Effector memory CD8-positive, alpha-beta T cell (primary cell): ENCODE data around the gene PRXL2B.
"Not testable (repeated sequence)": the region's sequence is repeated elsewhere in the genome, so short reads cannot be mapped to it uniquely, and the experiment has no call there.

Source experiments
- ATAC-seq: fragments of 150-1000 bp; cut with Tn5 transposase; replicated peaks from 2 replicates; pipeline ENCODE4 v1.10.0; 2021; ENCODE audit warnings: mild to moderate bottlenecking, moderate library complexity
- DNase-seq, 3 experiments: peaks; one replicate each; pipeline ENCODE4 v3.0.0; 2021
- H3K27ac Mint-ChIP-seq, 2 donors: one replicate each; pipeline ENCODE4 v1.8.0; 2022; ENCODE audit warnings: mild to moderate bottlenecking in 2 of 2, mixed read lengths in 2 of 2, moderate library complexity in 2 of 2
- H3K27me3 Mint-ChIP-seq, 2 donors: one replicate each; pipeline ENCODE4 v1.8.0; 2022; ENCODE audit warnings: mixed read lengths in 2 of 2
- H3K36me3 Mint-ChIP-seq: one replicate; pipeline ENCODE4 v1.8.0; 2022; ENCODE audit warnings: mild to moderate bottlenecking, moderate library complexity, mixed read lengths; ENCODE audit not compliant: insufficient read depth
- H3K4me1 Mint-ChIP-seq, 2 donors: one replicate each; pipeline ENCODE4 v1.8.0; 2022; ENCODE audit warnings: low read depth in 2 of 2, mixed read lengths in 2 of 2
- H3K4me3 Mint-ChIP-seq, 2 donors: one replicate each; pipeline ENCODE4 v1.8.0; 2022; ENCODE audit warnings: mild to moderate bottlenecking in 2 of 2, mixed read lengths in 2 of 2, moderate library complexity in 2 of 2
- H3K9me3 Mint-ChIP-seq, 2 donors: one replicate each; pipeline ENCODE4 v1.8.0; 2022; ENCODE audit warnings: mixed read lengths in 2 of 2

The PRXL2B gene

DNA sequence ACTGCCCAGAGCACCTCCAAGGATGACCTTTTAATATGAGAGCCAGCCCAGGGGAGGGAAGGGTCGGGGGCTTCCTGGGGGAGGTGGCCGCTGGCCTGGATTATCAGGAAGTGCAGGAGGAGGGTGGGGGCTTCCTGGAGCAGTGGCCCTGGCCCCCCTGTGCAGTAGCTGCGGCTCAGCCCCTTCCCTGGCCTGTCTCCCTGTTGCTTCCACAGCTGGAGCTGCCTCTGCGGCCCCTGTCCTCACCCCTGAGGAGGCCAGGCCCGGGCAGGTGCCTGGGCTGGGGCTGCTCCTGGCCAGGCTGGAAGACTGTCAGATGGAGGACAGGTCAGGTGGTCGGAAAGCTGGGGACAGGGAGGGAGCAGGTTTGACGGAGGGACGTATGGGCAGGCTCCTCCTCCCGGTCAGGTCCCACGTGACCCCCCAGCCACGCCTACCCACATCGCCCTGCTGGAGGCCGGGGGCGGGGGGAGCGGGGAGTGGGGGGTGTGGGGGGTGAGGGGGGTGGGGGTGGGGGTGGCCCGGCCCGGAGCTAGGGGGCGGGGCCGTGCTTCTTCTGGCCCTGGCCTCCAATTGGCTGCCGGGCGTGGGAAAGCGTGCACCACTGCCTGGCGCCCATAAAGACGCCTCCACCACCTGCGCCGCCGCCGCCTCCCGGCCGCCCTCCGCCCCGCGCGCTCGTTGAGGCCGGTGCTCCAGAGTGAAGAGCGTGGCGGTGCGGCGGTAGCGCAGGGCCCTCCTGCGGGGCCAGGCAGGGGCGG, 40.6 kb upstream of the PRXL2B start:
- Mint-ChIP-seq H3K4me3 (peak overlapping the region; percentile 88 to 92), H3K27ac (peak overlapping the region; percentile 94 to 98), H3K36me3 (peaks cover 33% of the 10 kb centered on the region), H3K4me1 (peaks cover 11 to 24% of the 10 kb centered on the region in 2 donors), H3K9me3 (no peaks in the 10 kb centered on the region), H3K27me3 (no peaks in the 10 kb centered on the region)
- ATAC-seq (peak; percentile 54), DNase-seq (peak; percentile 83 to 88 (median 87))

DNA sequence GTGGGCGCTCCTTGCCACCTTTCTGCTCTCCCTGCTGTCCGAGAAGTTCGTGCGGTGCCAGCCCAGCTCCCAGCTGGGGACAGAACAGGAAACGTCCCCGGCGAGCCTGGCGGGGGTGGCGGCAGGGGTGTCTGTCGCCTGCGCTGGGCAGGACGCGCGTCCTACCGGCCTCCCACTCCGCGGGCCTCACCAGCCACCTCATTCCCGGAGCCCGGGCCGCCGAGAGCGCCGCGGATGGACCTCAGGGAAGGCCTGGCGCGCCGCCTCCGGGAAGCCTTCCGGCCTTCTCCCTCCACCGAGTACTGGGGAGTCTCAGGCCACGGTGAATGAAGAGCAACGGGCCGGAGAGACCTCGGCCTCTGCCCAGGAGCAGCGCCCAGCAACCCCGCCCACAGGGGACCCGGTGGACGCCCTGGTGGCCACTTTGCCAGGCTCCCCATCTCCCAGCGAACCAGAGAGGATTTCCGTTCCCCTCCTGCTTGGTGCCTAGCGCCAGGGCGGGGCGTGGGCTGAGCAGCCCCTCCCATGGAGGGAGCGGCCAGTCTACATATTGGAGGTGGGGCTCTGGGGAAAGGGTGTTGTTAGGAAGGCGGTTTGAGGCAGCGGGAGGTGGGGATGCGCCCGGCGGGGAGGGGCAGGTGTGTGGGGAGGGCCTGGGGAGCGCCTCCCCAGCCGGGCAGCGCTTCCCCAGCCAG, 39.9 kb upstream of the PRXL2B start:
- Mint-ChIP-seq H3K4me3 (peak overlapping the region; percentile 88 to 92), H3K9me3 (no peaks in the 10 kb centered on the region), H3K27ac (peak overlapping the region; percentile 94 to 98), H3K36me3 (peaks cover 33% of the 10 kb centered on the region), H3K27me3 (no peaks in the 10 kb centered on the region), H3K4me1 (peaks cover 7 to 24% of the 10 kb centered on the region in 2 donors)
- ATAC-seq (peak; percentile 50), DNase-seq (peak; percentile 77 to 80 (median 78))

DNA sequence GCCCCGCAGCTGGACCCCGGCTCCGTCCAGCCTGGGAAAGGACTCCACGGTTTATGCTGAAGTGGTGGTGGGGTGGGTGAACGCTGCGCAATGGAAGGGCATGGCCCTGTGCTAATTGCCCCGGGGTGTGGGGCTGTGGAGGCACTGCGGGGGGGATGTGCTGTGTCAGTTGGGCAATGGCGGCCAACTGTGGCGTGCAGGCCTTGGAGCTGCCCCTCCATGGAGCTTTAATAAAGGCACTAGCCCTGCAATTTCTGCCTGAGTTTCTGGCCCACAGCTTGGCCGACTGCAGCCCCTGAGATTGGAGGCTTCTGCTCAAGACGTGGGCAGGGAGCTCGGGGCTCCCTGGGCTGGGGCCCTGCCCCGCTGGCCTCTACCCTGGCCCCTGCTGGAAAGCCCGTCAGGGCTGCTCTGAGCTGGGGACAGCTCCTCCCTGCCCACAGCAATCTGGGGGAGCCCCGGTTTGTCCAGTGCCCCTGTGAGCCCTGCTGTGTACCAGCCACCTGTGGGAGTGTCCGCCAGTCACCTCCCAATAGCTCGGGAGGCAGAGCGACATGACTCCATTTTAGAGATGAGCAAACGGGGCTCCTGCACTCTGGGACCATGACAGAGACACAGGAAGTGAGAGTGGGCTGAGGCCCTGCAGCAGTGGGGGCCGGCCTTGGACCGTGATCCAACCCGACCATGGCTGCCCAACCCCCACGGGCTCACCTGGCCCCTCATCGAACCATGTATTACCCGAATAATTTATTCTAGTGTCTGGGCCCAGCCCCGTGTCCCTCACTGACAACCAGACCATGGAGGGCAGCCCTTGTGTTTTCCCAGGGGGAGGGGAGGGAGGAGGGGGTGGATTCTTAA, 39.1 kb upstream of the PRXL2B start:
- Mint-ChIP-seq H3K27ac (peak overlapping the region; percentile 94 to 98), H3K9me3 (no peaks in the 10 kb centered on the region), H3K4me1 (peaks cover 7 to 24% of the 10 kb centered on the region in 2 donors), H3K4me3 (peak overlapping the region; percentile 88 to 92), H3K27me3 (no peaks in the 10 kb centered on the region), H3K36me3 (peaks cover 29% of the 10 kb centered on the region)
- ATAC-seq (peak; percentile 22), DNase-seq (peak; percentile 54 to 57 (median 57))

DNA sequence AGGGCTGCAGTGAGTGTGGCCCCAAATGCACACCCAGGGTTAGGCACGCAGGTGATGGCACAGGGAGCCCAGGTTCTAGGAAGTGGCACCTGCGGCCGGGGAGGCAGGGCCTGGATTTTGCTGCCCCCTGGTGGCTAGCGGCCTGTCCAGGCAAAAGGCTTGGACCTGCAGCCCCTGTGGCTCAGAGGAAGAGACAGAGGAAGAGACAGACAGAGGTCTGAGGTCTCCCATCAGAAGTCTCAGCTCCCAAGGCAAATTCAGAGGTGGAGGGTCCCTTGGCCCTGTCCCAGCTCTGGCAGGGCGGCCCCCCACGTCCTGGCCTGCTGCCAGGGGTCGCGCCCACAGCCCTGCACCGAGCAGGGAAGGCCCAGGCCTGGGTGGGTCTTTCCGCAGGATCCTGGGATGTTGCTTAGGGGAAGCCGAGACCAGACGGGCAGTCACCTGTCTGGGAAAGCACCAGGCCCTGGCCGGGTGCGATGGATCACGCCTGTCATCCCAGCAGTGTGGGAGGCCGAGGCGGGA, 38.4 kb upstream of the PRXL2B start:
- peak overlapping the region; percentile 88 to 92 for H3K4me3 Mint-ChIP-seq
- H3K9me3 Mint-ChIP-seq = no peaks in the 10 kb centered on the region
- H3K36me3 Mint-ChIP-seq = peaks cover 29% of the 10 kb centered on the region
- peaks cover 7 to 24% of the 10 kb centered on the region in 2 donors for H3K4me1 Mint-ChIP-seq
- H3K27me3 Mint-ChIP-seq = no peaks in the 10 kb centered on the region
- ATAC-seq (peak; percentile 32), DNase-seq (peak; percentile 77 to 81 (median 80))
- peak overlapping the region; percentile 94 to 98 for H3K27ac Mint-ChIP-seq

DNA sequence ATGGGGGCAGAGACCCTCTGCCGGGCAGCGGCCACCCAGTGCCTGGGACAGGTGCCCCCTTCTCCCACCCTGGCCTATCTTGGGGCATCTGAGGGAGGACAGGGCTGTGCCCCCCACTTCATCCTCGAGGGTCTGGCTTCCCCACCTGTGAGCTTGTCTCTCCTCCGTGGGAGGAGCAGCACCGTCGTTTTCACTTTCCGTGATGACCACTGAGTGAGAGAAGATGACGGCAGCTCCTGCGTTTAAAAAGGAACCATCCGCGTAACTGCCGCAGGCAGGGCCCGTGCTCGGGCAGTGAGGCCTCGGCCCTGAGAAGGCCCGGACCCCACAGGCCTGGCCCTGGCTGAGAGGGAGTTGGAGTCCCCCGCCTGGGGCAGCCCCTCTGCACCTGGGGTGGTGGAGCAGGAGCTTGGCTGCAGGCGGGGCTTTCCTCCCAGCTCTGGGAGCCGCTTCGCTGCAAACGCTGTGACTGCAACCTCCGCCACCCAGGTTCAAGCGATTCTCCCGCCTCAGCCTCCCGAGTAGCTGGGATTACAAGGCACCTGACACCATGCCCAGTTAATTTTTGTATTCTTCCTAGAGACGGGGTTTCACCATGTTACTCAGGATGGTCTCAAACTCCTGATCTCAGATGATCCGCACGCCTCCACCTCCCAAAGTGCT, 37.1 kb upstream of the PRXL2B start:
- DNase-seq, ATAC-seq, H3K9me3 Mint-ChIP-seq, H3K27me3 Mint-ChIP-seq: not testable (repeated sequence)
- Mint-ChIP-seq H3K4me3 (peak overlapping the region; percentile 88 to 92), H3K27ac (peak overlapping the region; percentile 94 to 98), H3K36me3 (peaks cover 33% of the 10 kb centered on the region), H3K4me1 (peaks cover 16 to 30% of the 10 kb centered on the region in 2 donors)

DNA sequence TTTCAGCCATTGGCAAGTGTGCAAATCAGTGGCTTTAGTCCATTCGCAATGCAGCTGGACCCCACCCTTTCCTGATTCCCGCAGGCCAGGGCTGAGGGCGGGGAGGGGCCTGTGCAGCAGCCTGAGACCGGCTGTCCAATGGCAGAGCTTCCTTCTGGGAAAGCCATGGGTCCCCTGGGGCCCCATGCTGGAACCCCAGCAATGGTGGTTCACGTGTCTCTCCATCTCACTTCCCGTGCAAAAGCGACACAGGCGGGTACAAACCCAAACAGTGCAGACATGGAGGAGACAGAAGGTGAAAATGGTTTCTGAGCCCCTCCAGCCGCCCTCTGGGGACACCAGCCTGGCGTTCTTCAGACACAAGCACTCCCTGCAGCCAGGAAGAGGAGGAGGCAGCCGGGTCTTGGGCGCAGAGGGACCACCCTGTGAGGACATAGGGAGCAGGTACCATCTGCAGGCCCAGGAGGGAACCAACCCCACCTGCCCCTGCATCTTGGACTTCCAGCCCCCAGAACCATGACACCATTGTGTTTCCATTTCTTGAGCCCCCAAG, 36.2 kb upstream of the PRXL2B start:
- ATAC-seq, H3K27me3 Mint-ChIP-seq, H3K9me3 Mint-ChIP-seq, DNase-seq: not testable (repeated sequence)
- Mint-ChIP-seq H3K4me3 (peak overlapping the region in 1 of 2 donors; percentile 48), H3K4me1 (peaks cover 23 to 36% of the 10 kb centered on the region in 2 donors), H3K27ac (peak overlapping the region in 1 of 2 donors; percentile 94), H3K36me3 (peaks cover 33% of the 10 kb centered on the region)

DNA sequence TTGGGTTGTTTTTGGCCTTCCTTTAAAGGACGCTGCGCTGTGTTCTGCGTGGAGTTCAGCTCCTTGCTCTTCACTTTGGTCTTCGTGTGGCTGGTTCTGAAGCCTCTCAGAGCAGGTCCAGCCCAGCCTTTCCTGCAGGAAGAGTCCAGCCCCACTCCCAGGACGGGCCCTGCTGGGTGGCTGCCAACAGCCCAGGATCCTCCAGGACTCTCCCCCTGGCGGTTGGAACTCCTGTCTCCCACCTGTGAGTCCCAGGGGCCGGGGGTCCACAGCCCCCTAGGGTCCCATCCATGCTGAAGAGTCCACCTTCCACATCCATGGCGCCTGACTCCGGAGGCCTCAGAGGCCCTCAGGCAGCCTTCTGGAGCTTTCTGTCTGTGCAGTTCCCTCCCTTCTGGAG, 35.0 kb upstream of the PRXL2B start:
- DNase-seq, H3K9me3 Mint-ChIP-seq, H3K4me3 Mint-ChIP-seq, H3K27me3 Mint-ChIP-seq, ATAC-seq: not testable (repeated sequence)
- Mint-ChIP-seq H3K36me3 (peaks cover 38% of the 10 kb centered on the region), H3K4me1 (peaks cover 34 to 42% of the 10 kb centered on the region in 2 donors), H3K27ac (peak overlapping the region in 1 of 2 donors; percentile 62)

DNA sequence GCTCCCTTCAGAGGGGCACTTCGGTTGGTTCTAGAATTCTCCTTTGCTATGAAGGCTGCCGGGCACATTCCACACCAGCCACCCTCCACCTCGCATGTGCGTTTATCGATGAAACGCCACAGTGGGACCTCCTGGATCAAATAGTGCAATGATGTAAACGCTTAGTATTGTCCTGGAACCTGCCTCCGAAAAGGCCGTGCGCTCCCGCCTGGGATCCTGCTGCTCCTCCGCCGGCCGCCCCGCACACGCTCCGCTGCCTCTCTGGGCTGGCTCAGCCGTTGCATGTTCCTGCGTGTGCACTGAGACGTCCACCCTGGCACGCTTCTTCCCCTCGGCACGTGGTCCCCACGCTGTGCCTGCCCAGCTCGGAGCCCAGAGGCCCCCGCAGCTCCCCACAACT, 34.4 kb upstream of the PRXL2B start:
- Mint-ChIP-seq H3K27ac (peak overlapping the region in 1 of 2 donors; percentile 62), H3K4me1 (peaks cover 36 to 43% of the 10 kb centered on the region in 2 donors), H3K36me3 (peaks cover 35% of the 10 kb centered on the region), H3K9me3 (no peaks in the 10 kb centered on the region), H3K4me3 (no peak overlapping the region), H3K27me3 (no peaks in the 10 kb centered on the region)
- DNase-seq (no peak), ATAC-seq (no peak)

DNA sequence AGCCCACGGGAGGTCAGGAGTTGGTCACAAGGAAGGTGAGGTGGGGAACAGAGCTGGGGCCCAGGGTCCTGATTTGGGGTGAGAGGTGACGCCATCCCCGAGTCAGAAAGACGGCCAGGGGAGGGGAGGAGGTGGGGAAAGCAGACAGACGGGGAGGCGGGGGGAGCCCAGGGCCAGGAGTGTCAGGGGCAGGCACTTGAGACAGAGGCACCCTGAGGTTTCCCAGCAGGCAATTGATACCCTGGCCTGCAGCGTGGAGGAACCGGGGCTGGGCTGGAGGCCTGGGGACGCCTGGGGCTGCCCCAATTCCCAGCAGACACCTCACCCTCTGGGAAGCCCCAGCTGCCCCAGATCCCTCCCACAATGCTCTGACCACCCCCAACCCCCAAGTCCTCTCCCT, 33.5 kb upstream of the PRXL2B start:
- Mint-ChIP-seq H3K4me1 (peaks cover 41 to 42% of the 10 kb centered on the region in 2 donors), H3K36me3 (peaks cover 26% of the 10 kb centered on the region)
- ATAC-seq, H3K4me3 Mint-ChIP-seq, H3K27ac Mint-ChIP-seq, H3K27me3 Mint-ChIP-seq, H3K9me3 Mint-ChIP-seq, DNase-seq: not testable (repeated sequence)

DNA sequence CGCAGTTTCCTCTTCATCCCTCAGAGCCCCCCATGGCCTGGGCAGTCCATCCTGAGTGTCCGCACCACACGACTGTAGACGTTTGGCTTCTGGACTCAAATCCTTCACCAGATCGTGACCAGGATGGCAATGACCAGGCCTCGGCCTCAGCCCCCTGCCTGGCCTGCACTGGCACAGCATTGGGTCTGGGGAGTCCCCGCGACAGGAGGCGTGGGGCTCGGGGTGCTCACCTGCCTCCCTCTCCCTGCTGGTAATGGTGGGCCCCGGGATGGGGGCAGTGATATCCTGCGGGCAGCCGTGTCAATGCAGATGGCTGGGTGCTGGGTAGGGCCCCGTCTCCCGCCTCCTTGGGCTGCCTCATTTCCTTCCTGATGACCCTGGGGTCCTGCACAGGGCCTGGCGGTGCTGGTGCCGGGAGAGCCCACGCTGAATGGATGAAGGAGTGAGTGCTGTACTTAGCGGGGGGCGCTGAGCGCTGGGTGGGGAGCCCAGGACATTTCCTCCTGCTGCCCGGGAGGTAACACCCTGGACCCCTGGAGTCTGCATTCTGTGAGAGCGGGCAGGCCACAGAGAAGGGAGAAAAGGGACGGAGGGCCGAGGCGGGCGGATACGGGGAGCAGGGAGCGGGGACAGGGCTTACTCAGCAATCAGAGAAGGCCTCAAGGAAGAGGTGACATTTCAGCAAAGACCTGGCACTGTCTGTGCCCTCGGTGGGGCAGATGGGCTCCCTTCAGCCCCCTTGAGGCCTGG, 32.5 kb upstream of the PRXL2B start:
- peaks cover 39 to 43% of the 10 kb centered on the region in 2 donors for H3K4me1 Mint-ChIP-seq
- no peaks in the 10 kb centered on the region for H3K27me3 Mint-ChIP-seq
- DNase-seq = no peak
- H3K4me3 Mint-ChIP-seq = peak overlapping the region; percentile 93 to 98
- peaks cover 24% of the 10 kb centered on the region for H3K36me3 Mint-ChIP-seq
- H3K27ac Mint-ChIP-seq = peak overlapping the region; percentile 96 to 99
- no peak for ATAC-seq
- no peaks in the 10 kb centered on the region for H3K9me3 Mint-ChIP-seq

DNA sequence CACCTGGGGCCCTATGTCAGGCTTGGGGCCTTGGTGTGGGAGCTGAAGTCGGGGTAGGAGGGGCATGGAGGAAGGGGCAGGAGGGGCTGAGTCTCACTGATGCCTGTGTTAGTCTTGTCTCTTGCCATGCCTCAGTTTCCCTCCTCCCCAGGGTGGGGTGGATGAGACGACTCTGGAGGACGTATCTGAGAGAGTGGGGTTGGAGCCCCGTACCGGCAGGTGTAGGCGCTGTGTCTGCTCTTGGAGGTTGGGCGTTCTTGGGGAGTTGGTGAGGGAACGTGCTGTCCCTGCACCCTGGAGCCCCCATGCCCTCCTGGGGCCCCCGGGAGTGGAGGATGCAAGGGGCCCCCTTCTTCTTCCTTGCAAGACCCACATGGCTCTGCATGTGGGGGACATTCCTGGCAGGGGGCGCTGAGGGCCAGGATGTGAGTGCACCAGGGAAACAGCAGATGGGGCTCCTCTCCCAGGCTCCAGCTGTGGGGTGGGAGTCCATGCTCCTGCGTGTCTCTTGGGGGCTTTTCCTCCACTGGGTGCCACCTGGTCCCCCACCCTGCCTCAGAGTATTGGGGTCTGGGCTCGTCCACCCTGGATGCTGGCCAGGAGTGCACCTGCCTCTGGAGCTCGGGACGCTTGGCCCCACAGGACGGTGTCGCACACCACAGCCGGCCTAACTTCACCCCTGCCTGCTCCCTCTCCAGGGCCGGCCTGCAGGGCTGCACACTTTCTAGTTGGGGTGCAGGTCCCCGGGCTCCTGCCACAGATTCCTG, 31.8 kb upstream of the PRXL2B start:
- Mint-ChIP-seq H3K27ac (peak overlapping the region; percentile 96 to 99), H3K27me3 (no peaks in the 10 kb centered on the region), H3K4me3 (peak overlapping the region; percentile 93 to 98), H3K36me3 (peaks cover 31% of the 10 kb centered on the region), H3K4me1 (peaks cover 38 to 41% of the 10 kb centered on the region in 2 donors), H3K9me3 (no peaks in the 10 kb centered on the region)
- DNase-seq = peak in 2 of 3 experiments; percentile 27 to 38
- ATAC-seq = no peak
